ENCODE results near the gene TAF13. TPM values are rescaled to one million over a fixed set of nuclear protein-coding genes. Genes with fewer than 3 reads are reported as not detected.
A peak's percentile ranks its signal among the peaks of the same experiment; 100 is the strongest.

Gene TAF13
- total and polyA plus RNA-seq, 9 of the 15 experiments (the other 6 are each of a cell fraction or from before 2014, with no cell fraction given), result 14.9 to 77.2 (median 38.7) TPM

GRCh38 chr1:109084563-109085517, 9.0 kb upstream of the TAF13 start (continued):
- TF ChIP-seq ZNF655 (CRISPR knock-in tag; IDR thresholded peaks at IDR 0.05), result no peak
- no peak for TF ChIP-seq RBM15 (IDR thresholded peaks at IDR 0.05; ENCODE audit: insufficient read depth, low read length)
- TF ChIP-seq ZNF197 (CRISPR knock-in tag; IDR thresholded peaks at IDR 0.05; ENCODE audit: low read depth), result no peak
- no peak for TF ChIP-seq POLR2AphosphoS5 (IDR thresholded peaks at IDR 0.05; ENCODE audit: control insufficient read depth, insufficient read depth, low read depth, low read length)
- no peak for TF ChIP-seq POLR2H (tag; IDR thresholded peaks at IDR 0.05; ENCODE audit: low read depth)
- no peak for TF ChIP-seq PRDM10 (IDR thresholded peaks at IDR 0.05; ENCODE audit: partially characterized antibody)
- no peak for TF ChIP-seq CC2D1A (IDR thresholded peaks at IDR 0.05)
- TF ChIP-seq ZNF217 (CRISPR knock-in tag; IDR thresholded peaks at IDR 0.05), result no peak
- TF ChIP-seq MCM2 (IDR thresholded peaks at IDR 0.05; ENCODE audit: low read depth), result no peak
- TF ChIP-seq KLF1 (tag; IDR thresholded peaks at IDR 0.05), result no peak
- TF ChIP-seq ZNF408 (CRISPR knock-in tag; IDR thresholded peaks at IDR 0.05; ENCODE audit: low read depth), result no peak
- TF ChIP-seq BRF2 (IDR thresholded peaks at IDR 0.05; ENCODE audit: borderline replicate concordance, insufficient read depth, insufficient read length), result no peak
- no peak for TF ChIP-seq ZNF518B (CRISPR knock-in tag; IDR thresholded peaks at IDR 0.05)
- peak; percentile 28 for TF ChIP-seq C11orf30 (IDR thresholded peaks at IDR 0.05; ENCODE audit: low read depth)
- no peak for TF ChIP-seq CCAR2 (IDR thresholded peaks at IDR 0.05; ENCODE audit: low read depth, low read length)
- no peak for TF ChIP-seq CGGBP1 (CRISPR knock-in tag; IDR thresholded peaks at IDR 0.05)
